ENCODE data around the gene SLC35E2B. TPM values are rescaled to one million over a fixed set of nuclear protein-coding genes. Genes with fewer than 3 reads are reported as not detected.

SLC35E2B gene
- total RNA-seq, 2 donors from 2014 or later = 40.3 to 67.1 TPM

GRCh38 chr1:1684031-1684681 is 8.4 kb downstream of the SLC35E2B start:
- Histone ChIP-seq H3K36me3 (no peaks in the 10 kb centered on the region), H3K4me1 (replicated peaks) (no peaks in the 10 kb centered on the region), H3K27ac (no peak overlapping the region), H3K4me3 (no peak overlapping the region), H3K27me3 (replicated peaks; ENCODE audit: insufficient read depth) (no peaks in the 10 kb centered on the region), H3K9me3 (no peaks in the 10 kb centered on the region)
- intact Hi-C loops (cut with DNase I) = no loop called here
- no peak for TF ChIP-seq POLR2AphosphoS5 (IDR thresholded peaks at IDR 0.05)
- no peak for TF ChIP-seq CTCF (IDR thresholded peaks at IDR 0.05)
- no peak for TF ChIP-seq POLR2A (IDR thresholded peaks at IDR 0.05)
- WGBS = 83% methylated on average over 28 of the region's 28 CpGs
- no peak for DNase-seq (ENCODE audit: low spot score)

- H3K27ac ChIP-seq = no peak overlapping the region
- no peaks in the 10 kb centered on the region for H3K27me3 ChIP-seq (replicated peaks; ENCODE audit: insufficient read depth)
- intact Hi-C loops (cut with DNase I) = no loop called here
- WGBS = 58% methylated on average over 26 of the region's 26 CpGs
- H3K4me1 ChIP-seq (replicated peaks) = no peaks in the 10 kb centered on the region
- H3K4me3 ChIP-seq = no peak overlapping the region
- no peak for DNase-seq (ENCODE audit: low spot score)
- no peaks in the 10 kb centered on the region for H3K9me3 ChIP-seq
- H3K36me3 ChIP-seq = no peaks in the 10 kb centered on the region
- TF ChIP-seq POLR2A (IDR thresholded peaks at IDR 0.05) (no peak), POLR2AphosphoS5 (IDR thresholded peaks at IDR 0.05) (no peak), CTCF (IDR thresholded peaks at IDR 0.05) (no peak)
Observed at GRCh38 chr1:1683104-1683905, 9.3 kb downstream of the SLC35E2B start.

- H3K36me3 ChIP-seq = no peaks in the 10 kb centered on the region
- no peak overlapping the region for H3K27ac ChIP-seq
- H3K27me3 ChIP-seq (replicated peaks; ENCODE audit: insufficient read depth) = no peaks in the 10 kb centered on the region
- no peak for TF ChIP-seq CTCF (IDR thresholded peaks at IDR 0.05)
- TF ChIP-seq POLR2AphosphoS5 (IDR thresholded peaks at IDR 0.05) = no peak
- TF ChIP-seq POLR2A (IDR thresholded peaks at IDR 0.05) = no peak
- WGBS = 55% methylated on average over 11 of the region's 11 CpGs
- no peaks in the 10 kb centered on the region for H3K4me1 ChIP-seq (replicated peaks)
- H3K9me3 ChIP-seq = no peaks in the 10 kb centered on the region
- no peak overlapping the region for H3K4me3 ChIP-seq
- intact Hi-C loops (cut with DNase I) = no loop called here
- no peak for DNase-seq (ENCODE audit: low spot score)
Observed at GRCh38 chr1:1680912-1681273, 11.7 kb downstream of the SLC35E2B start.

GRCh38 chr1:1680031-1680911 is 12.3 kb downstream of the SLC35E2B start:
- no peaks in the 10 kb centered on the region for H3K36me3 ChIP-seq
- WGBS = 88% methylated on average over 32 of the region's 32 CpGs
- intact Hi-C loops (cut with DNase I) = no loop called here
- H3K27ac ChIP-seq = no peak overlapping the region
- TF ChIP-seq POLR2A (IDR thresholded peaks at IDR 0.05) (no peak), POLR2AphosphoS5 (IDR thresholded peaks at IDR 0.05) (no peak), CTCF (IDR thresholded peaks at IDR 0.05) (no peak)
- DNase-seq (ENCODE audit: low spot score) = no peak
- no peaks in the 10 kb centered on the region for H3K27me3 ChIP-seq (replicated peaks; ENCODE audit: insufficient read depth)
- H3K9me3 ChIP-seq = no peaks in the 10 kb centered on the region
- H3K4me3 ChIP-seq = no peak overlapping the region
- H3K4me1 ChIP-seq (replicated peaks) = no peaks in the 10 kb centered on the region
